SJSA1 (cell line): Measurements from ENCODE around the gene BID. TPM values are rescaled to one million over a fixed set of nuclear protein-coding genes. Genes with fewer than 3 reads are reported as not detected.

Source experiments
- DNase-seq, 2 experiments: peaks; one replicate each; pipeline ENCODE4 v3.0.0-alpha.2; 2015 to 2020; ENCODE audit warnings: low spot score in 2 of 2, low read depth in 1 of 2
- H3K27ac ChIP-seq: fragments of 250-450 bp; sonication (Bioruptor Pico); 2 replicates; pipeline ENCODE4 v1.5.1; 2020; ENCODE audit warnings: mild to moderate bottlenecking, moderate library complexity
- H3K27me3 ChIP-seq: fragments of 250-450 bp; sonication (Bioruptor Pico); replicated peaks from 2 replicates; pipeline ENCODE4 v1.5.1; 2020; ENCODE audit warnings: mild to moderate bottlenecking, moderate library complexity
- H3K36me3 ChIP-seq: fragments of 250-450 bp; sonication (Bioruptor Pico); 2 replicates; pipeline ENCODE4 v1.5.1; 2020; ENCODE audit warnings: mild to moderate bottlenecking
- H3K4me1 ChIP-seq: fragments of 250-450 bp; sonication (Bioruptor Pico); replicated peaks from 2 replicates; pipeline ENCODE4 v1.6.1; 2021; ENCODE audit warnings: mild to moderate bottlenecking
- H3K4me3 ChIP-seq: fragments of 250-450 bp; sonication (Bioruptor Pico); 2 replicates; pipeline ENCODE4 v1.5.1; 2020; ENCODE audit warnings: mild to moderate bottlenecking
- H3K9me3 ChIP-seq: fragments of 250-450 bp; sonication (Bioruptor Pico); replicated peaks from 2 replicates; pipeline ENCODE4 v1.5.1; 2020; ENCODE audit warnings: mild to moderate bottlenecking
- total RNA-seq: library from RNA; depleted of rRNA; stranded (reverse); fragments of >200 nt; shearing (Covaris generic); gene quantifications from 2 replicates; pipeline ENCODE4 v1.2.3, GENCODE V29; 2014

BID gene
- total RNA-seq, 1 experiment from 2014 or later = 27.0 TPM

DNA sequence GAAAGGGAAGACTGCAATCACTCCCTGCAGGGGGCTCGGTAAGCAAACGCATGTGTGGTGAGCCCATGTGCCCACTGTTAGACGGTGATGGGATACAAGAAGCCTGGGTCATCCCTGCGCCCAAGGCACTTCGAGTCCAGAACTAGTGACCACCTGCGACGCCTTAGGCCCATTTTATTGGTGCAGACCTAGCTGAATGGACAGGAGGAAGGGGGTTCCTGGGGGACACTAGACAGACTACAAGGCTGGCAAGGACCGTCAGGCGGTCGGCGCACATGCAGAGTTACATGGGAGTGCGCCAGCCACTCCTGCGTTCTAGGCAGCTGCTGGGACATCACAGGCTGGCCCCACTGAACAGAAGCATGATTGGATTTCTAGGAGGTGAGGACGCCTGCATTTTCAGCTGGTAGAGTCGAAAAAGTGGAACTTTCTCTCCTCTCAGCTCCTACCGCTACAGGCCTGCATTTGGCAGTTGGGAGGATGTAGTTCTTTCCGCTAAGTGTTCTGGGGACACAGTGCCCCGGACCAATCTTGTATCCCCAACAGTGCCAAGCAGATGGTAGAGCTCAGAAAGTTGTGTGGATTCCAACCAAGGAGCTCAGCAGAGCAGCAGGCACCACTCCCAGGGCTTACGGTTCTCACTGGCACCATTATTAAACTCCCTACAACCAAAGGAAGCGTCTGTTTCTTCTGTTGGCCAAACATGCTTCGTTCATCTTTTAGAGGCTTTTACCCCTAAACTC is 35.7 kb downstream of the BID start:
- Histone ChIP-seq H3K4me3 (no peak overlapping the region), H3K9me3 (no peaks in the 10 kb centered on the region), H3K36me3 (peaks cover 22% of the 10 kb centered on the region), H3K27ac (no peak overlapping the region), H3K4me1 (peaks cover 11% of the 10 kb centered on the region), H3K27me3 (no peaks in the 10 kb centered on the region)
- DNase-seq = no peak

DNA sequence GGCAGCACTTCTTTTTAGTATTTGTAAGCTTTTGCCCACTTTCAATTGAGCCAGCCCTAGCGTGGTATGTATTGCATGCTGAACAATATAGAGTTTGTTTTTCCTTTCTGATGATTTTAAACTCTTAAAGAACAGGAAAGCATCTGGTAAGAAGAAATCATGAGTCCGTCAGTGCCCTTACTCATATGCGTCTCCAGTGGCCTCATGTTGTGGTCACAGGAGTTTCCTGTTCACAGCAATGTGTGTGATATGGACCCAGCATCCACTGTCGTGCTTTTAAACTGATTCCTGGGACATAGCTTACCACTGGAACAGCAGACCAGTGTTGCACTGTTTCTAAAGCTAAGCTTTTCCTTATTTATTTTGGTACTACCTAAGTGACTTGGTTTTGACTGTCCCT is 40.1 kb downstream of the BID start:
- Histone ChIP-seq H3K9me3 (no peaks in the 10 kb centered on the region), H3K4me3 (no peak overlapping the region), H3K27me3 (no peaks in the 10 kb centered on the region), H3K27ac (peak overlapping the region; percentile 43), H3K36me3 (peaks cover 60% of the 10 kb centered on the region), H3K4me1 (peaks cover 18% of the 10 kb centered on the region)
- no peak for DNase-seq

DNA sequence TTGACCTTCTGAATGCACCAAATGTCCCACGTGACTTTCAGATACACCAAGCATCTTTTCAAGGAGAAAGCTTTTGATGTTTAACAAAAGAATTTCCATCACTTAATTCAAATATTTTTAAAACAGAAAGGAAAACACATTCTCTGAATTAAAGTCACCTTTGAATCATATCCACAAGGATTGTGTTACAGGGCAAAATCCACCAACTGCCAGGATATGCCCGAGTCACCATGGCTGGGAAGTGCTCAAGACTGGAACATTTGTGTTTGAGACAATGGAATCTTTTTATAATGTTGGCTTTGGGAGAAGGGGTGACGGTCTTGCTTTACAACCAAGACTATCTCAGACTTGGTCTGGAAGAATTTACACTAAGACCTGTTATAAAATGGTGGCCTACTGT is 40.8 kb downstream of the BID start:
- H3K9me3 ChIP-seq = no peaks in the 10 kb centered on the region
- H3K4me3 ChIP-seq = no peak overlapping the region
- peak overlapping the region; percentile 43 for H3K27ac ChIP-seq
- H3K4me1 ChIP-seq = peaks cover 18% of the 10 kb centered on the region
- DNase-seq = no peak
- H3K27me3 ChIP-seq = no peaks in the 10 kb centered on the region
- peaks cover 65% of the 10 kb centered on the region for H3K36me3 ChIP-seq

DNA sequence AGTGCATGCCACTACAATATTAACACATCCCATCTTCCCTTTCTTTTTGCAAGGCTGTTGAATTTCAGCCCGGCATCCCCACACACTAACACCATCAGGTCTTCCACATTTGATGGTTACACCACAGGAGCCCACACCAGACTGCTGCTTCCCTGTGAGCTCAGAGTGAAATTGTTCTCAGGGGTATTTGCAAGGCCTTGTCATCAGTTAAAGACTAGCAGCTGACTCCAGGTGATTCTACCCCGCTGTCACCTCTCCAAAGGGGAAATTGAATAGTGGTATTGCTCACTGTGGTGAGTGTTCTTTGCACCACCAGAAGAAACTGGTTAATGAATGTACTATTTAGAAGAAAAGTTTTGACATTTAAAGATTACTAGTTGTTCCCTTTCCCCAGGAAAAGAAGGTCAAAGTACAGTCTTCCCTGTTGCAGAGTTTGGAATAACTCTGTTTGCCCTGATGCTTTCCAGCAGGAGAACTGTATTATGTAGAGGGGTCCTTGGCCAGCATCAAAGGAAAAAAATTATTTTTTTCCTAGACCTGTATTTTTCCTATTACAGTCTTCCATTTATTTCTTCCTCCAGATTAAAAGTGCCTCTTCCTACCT is 41.9 kb downstream of the BID start:
- Histone ChIP-seq H3K27ac (no peak overlapping the region), H3K4me3 (no peak overlapping the region), H3K9me3 (no peaks in the 10 kb centered on the region), H3K4me1 (peaks cover 23% of the 10 kb centered on the region), H3K36me3 (peaks cover 76% of the 10 kb centered on the region), H3K27me3 (no peaks in the 10 kb centered on the region)
- no peak for DNase-seq

DNA sequence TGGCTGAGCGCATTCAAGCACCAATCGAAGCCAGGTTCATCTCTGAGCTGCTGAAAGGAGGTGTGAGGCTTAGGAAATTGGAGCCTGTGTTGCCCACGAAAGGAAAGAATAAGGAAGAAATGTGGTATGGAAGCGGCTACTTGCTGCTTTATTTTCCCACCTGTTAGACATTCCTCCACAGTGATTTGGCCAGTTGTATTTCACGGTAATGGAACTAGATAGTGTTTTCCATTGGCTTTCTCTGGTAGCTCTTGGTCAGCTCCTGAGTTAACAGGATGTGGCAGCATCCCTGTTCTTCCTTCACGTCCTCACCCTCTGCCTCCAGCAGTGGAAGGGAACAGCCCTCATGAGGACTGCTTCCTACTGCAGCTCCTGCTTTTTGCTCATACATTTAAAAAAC is 44.7 kb downstream of the BID start:
- no peak overlapping the region for H3K27ac ChIP-seq
- H3K4me1 ChIP-seq = peaks cover 48% of the 10 kb centered on the region
- no peak for DNase-seq
- no peak overlapping the region for H3K4me3 ChIP-seq
- peaks cover 74% of the 10 kb centered on the region for H3K36me3 ChIP-seq
- no peaks in the 10 kb centered on the region for H3K9me3 ChIP-seq
- H3K27me3 ChIP-seq = no peaks in the 10 kb centered on the region

DNA sequence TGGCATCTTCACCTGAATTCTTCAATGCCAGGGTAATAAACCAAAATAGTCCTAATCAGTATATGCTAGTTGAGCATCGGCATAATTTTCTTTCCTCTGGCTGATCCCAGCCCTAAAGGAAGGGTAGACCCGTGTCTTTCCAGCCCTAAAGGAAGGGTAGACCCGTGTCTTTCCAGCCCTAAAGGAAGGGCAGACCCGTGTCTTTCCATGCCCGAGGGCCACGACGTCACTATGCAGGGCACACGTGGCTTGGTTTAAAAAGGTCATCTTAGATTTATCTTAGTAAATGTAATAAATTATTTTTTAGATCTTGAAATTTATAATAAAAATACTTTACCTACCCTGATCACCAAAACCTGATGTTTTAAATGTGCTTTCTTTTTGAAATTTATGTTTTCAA is 45.5 kb downstream of the BID start:
- Histone ChIP-seq H3K4me1 (peaks cover 48% of the 10 kb centered on the region), H3K36me3 (peaks cover 70% of the 10 kb centered on the region), H3K27ac (no peak overlapping the region), H3K9me3 (no peaks in the 10 kb centered on the region), H3K27me3 (no peaks in the 10 kb centered on the region), H3K4me3 (no peak overlapping the region)
- DNase-seq = no peak

DNA sequence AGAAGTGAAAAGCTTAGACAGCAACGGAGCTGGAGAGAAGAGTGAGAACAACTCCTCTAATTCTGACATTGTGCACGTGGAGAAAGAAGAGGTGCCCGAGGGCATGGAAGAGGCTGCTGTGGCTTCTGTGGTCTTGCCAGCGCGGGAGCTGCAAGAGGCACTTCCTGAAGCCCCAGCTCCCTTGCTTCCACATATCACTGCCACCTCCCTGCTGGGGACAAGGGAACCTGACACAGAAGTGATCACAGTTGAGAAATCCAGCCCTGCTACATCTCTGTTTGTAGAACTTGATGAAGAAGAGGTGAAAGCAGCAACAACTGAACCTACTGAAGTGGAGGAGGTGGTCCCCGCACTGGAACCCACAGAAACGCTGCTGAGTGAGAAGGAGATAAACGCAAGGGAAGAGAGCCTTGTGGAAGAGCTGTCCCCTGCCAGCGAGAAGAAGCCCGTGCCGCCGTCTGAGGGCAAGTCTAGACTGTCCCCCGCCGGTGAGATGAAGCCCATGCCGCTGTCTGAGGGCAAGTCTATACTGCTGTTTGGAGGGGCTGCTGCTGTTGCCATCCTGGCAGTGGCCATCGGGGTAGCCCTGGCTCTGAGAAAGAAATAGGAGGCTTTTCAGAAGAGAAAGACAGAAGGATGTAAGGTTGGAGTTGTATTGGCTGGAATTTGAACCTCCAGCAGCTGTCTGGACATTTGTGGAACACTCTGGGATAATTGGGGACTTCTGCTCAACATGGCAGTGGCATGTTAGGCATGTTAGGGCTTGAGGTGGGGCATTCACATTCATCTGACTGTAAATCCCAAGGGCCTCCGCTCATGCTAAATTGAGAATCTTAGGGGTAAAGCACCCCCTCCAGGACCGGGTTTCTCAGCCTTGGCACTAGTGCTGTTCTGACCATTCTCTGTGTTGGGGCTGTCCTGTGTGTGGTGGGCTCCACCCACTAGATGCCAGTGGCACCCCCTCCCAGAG is 47.1 kb downstream of the BID start:
- H3K27ac ChIP-seq = peak overlapping the region; percentile 90
- DNase-seq = no peak
- peaks cover 61% of the 10 kb centered on the region for H3K36me3 ChIP-seq
- no peak overlapping the region for H3K4me3 ChIP-seq
- H3K9me3 ChIP-seq = no peaks in the 10 kb centered on the region
- H3K27me3 ChIP-seq = no peaks in the 10 kb centered on the region
- peaks cover 45% of the 10 kb centered on the region for H3K4me1 ChIP-seq

DNA sequence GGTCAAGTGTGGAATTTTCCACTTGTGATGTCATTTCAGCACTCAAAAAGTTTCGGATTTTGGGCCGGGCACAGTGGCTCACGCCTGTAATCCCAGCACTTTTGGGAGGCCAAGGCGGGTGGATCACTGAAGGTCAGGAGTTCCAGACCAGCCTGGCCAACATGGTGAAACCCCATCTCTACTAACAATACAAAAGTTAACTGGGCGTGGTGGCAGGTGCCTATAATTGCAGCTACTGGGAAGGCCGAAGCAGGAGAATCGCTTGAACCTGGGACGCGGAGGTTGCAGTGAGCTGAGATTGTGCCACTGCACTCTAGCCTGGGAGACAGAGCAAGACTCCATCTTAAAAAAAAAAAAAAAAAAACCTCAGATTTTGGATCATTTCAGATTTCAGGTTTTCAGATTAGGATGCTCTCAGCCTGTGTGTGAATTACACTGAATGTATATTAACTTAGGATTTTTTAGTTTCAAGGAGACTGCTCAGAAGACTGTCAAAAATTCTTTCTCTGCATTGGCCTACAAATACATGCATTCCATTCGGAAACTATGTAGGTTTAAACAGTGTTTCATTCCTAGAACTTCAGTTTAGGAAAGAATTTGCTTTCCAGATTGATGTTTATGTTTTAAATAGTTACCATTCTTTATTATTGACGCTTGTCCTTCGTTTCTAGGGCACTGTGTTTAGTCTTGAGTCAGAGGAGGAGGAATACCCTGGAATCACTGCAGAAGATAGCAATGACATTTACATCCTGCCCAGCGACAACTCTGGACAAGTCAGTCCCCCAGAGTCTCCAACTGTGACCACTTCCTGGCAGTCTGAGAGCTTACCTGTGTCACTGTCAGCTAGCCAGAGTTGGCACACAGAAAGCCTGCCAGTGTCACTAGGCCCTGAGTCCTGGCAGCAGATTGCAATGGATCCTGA is 48.0 kb downstream of the BID start:
- H3K36me3 ChIP-seq = peaks cover 54% of the 10 kb centered on the region
- H3K27ac ChIP-seq = peak overlapping the region; percentile 90
- peak; percentile 81 to 90 for DNase-seq
- no peak overlapping the region for H3K4me3 ChIP-seq
- no peaks in the 10 kb centered on the region for H3K9me3 ChIP-seq
- no peaks in the 10 kb centered on the region for H3K27me3 ChIP-seq
- peaks cover 45% of the 10 kb centered on the region for H3K4me1 ChIP-seq

DNA sequence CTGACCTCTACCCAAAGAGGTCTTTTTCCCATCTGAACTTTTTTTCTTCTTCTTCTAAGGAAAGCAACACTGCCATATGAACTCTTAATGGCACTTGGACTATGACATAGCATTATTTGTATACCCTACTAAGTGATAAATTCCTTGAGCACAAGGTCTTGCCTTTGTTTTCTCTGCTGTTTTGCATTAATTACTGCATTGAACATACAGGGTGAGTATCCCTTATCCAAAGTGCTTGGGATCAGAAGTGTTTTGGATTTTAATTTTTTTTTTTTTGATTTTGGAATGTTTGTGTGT is 48.8 kb downstream of the BID start:
- no peaks in the 10 kb centered on the region for H3K9me3 ChIP-seq
- peak overlapping the region; percentile 90 for H3K27ac ChIP-seq
- H3K4me1 ChIP-seq = peaks cover 45% of the 10 kb centered on the region
- peaks cover 49% of the 10 kb centered on the region for H3K36me3 ChIP-seq
- no peak overlapping the region for H3K4me3 ChIP-seq
- H3K27me3 ChIP-seq = no peaks in the 10 kb centered on the region
- DNase-seq = no peak

DNA sequence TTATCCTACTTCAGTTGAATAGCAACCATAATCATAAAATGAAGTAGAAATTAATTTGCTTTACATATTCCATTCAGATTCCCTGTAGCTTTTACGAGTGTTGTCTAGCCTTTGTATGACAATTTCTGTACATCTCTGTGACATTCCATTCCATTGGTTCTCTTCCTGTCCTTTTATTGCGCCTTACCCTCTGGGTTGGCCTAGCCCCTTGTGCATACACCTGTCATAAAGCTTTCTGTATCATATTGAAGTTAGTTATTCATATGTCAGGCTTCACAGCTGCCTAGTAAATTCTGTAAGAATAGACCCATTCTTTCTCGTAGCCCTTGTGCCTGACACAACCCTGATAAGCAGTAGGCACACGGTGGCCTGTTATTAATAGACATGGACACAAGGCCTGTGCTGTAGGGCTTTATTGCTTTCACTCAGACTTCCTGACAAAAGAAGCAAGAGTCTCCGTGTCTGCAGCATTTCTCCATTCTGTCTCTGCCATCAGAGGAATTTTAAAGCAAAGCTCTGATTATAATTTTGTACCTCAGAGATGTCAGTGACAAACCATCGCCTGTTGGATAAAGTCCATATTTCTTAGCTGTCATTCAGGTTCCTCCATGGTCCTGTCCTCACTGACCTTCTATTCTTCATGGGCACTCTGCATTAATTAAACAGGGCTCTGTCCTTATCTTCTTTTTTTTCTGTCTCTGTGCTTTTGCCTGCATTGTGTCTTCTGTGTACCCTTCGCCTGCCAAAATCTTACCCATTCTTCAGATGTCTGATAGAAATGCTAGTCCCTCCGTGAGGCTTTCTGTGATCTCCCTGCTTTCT is 49.4 kb downstream of the BID start:
- H3K4me3 ChIP-seq = no peak overlapping the region
- peak overlapping the region; percentile 90 for H3K27ac ChIP-seq
- peak in 1 of 2 experiments; percentile 18 for DNase-seq
- H3K36me3 ChIP-seq = peaks cover 44% of the 10 kb centered on the region
- H3K4me1 ChIP-seq = peaks cover 45% of the 10 kb centered on the region
- H3K27me3 ChIP-seq = no peaks in the 10 kb centered on the region
- no peaks in the 10 kb centered on the region for H3K9me3 ChIP-seq

DNA sequence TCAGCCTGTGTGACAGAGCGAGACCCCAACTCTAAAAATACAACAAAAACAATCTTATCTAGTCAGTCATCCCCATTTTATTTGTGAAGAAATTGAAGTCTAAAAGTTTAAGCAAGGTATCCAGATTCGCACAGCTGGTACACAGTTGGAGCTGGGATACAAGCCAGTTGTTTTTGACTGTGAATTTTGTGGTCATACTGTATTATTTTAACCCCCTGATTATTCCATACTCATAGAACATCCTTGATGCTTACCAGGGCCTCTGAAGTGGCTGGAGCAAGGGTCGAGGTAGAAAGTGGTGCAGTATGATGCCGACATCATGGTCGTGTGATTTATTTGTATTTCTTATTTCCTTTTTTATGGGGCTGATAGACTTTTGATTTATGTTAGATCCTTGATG is 50.0 kb downstream of the BID start:
- Histone ChIP-seq H3K9me3 (no peaks in the 10 kb centered on the region), H3K36me3 (peaks cover 37% of the 10 kb centered on the region), H3K4me1 (peaks cover 45% of the 10 kb centered on the region), H3K27ac (no peak overlapping the region; the same call in 1 of the 2 replicates), H3K27me3 (no peaks in the 10 kb centered on the region), H3K4me3 (no peak overlapping the region)
- no peak for DNase-seq

DNA sequence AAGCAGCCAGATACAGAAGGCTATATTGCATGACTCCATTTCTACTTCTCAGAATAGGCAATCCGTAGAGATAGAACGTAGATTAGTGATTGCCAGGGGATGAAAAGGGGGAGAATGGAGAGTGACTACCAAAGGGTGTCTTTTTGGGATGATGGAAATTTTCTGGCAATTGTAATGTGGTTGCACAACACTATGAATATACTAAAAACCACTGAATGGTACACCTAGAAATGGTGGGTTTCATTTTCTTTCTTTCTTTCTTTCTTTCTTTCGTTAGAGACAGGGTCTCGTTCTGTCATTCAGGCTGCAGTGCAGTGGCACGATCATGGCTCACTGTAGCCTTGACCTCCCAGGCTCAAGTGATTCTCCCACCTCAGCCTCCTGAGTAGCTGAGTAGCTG is 54.4 kb downstream of the BID start:
- Histone ChIP-seq H3K27ac (no peak overlapping the region), H3K9me3 (no peaks in the 10 kb centered on the region), H3K27me3 (no peaks in the 10 kb centered on the region), H3K4me1 (peaks cover 17% of the 10 kb centered on the region), H3K4me3 (no peak overlapping the region), H3K36me3 (peaks cover 24% of the 10 kb centered on the region)
- DNase-seq = no peak
